Tibial nerve (tissue), 4 donors: ENCODE results near the gene PCSK5. TPM values are rescaled to one million over a fixed set of nuclear protein-coding genes. Genes with fewer than 3 reads are reported as not detected.

Source experiments
- DNase-seq, 2 donors: peaks; one replicate each; pipeline ENCODE4 v3.0.0-alpha.2; 2019; ENCODE audit warnings: low spot score in 2 of 2
- H3K27ac ChIP-seq, 4 donors: fragments of 200-600 bp; sonication (generic) in 3 of 4; one replicate each; pipeline ENCODE4 v1.5.1; 2017 to 2019; ENCODE audit warnings: mild to moderate bottlenecking in 1 of 4
- H3K27me3 ChIP-seq, 2 donors: fragments of 200-600 bp; sonication (generic) in 1 of 2; one replicate each; pipeline versions ENCODE4 v1.5.1 to v1.6.0; 2017 to 2019
- H3K36me3 ChIP-seq, 3 donors: fragments of 200-600 bp; sonication (generic); one replicate each; pipeline ENCODE4 v1.5.1; 2018 to 2019
- H3K4me1 ChIP-seq, 4 donors: fragments of 200-600 bp; sonication (generic) in 3 of 4; one replicate each; pipeline ENCODE4 v1.5.1; 2017 to 2019
- H3K4me3 ChIP-seq, 4 donors: fragments of 200-600 bp; sonication (generic) in 3 of 4; one replicate each; pipeline ENCODE4 v1.5.1; 2017 to 2019; ENCODE audit warnings: mild to moderate bottlenecking in 1 of 4, moderate library complexity in 1 of 4
- H3K9me3 ChIP-seq, 4 donors: fragments of 200-600 bp; sonication (generic) in 3 of 4; one replicate each; pipeline ENCODE4 v1.5.1; 2017 to 2019
- CTCF ChIP-seq, 5 experiments: fragments of 200-600 bp in 3 of 5; fragments of 450-650 bp in 2 of 5; sonication (generic) in 3 of 5; IDR thresholded peaks; one replicate each; pipeline ENCODE4 v1.5.1; 2016 to 2019; ENCODE audit warnings: antibody characterized with exemption in 5 of 5, mild to moderate bottlenecking in 3 of 5, moderate library complexity in 2 of 5
- EP300 ChIP-seq, 2 donors: sonication (generic); formaldehyde crosslinking; IDR thresholded peaks; one replicate each; pipeline ENCODE4 v1.6.1; 2017; ENCODE audit warnings: antibody characterized with exemption in 2 of 2, mild to moderate bottlenecking in 1 of 2
- POLR2A ChIP-seq, 2 donors: fragments of 450-650 bp; IDR thresholded peaks; one replicate each; pipeline ENCODE4 v1.6.1; 2017; ENCODE audit warnings: antibody characterized with exemption in 2 of 2, mild to moderate bottlenecking in 2 of 2, moderate library complexity in 2 of 2
- WGBS, 2 donors: methylation state at CpG; one replicate each; pipeline ENCODE4 v1.1.5; 2018; 5-methylcytosine and 5-hydroxymethylcytosine counted together
- total RNA-seq, 4 donors: library from RNA; depleted of rRNA; stranded (reverse); fragments of >200 nt; gene quantifications; one replicate each; pipeline ENCODE4 v1.1.0, GENCODE V29; 2016

Gene PCSK5
- total RNA-seq, 4 donors from 2014 or later: 12.5 to 32.7 (median 23.0) TPM

GRCh38 chr9:76240578-76240977 is 350.1 kb downstream of the PCSK5 start:
- H3K27ac ChIP-seq: no peak overlapping the region
- no peak for DNase-seq
- no peaks in the 10 kb centered on the region for H3K27me3 ChIP-seq
- no peaks in the 10 kb centered on the region for H3K4me1 ChIP-seq
- H3K4me3 ChIP-seq: no peak overlapping the region
- no peaks in the 10 kb centered on the region for H3K9me3 ChIP-seq
- 56 to 61% methylated on average over 1 of the region's 1 CpG for WGBS, 2 donors
- TF ChIP-seq EP300 (IDR thresholded peaks at IDR 0.05) (no peak), CTCF (IDR thresholded peaks at IDR 0.05) (no peak), POLR2A (IDR thresholded peaks at IDR 0.05) (no peak)
- H3K36me3 ChIP-seq: no peaks in the 10 kb centered on the region

- Histone ChIP-seq H3K27me3 (no peaks in the 10 kb centered on the region), H3K4me1 (no peaks in the 10 kb centered on the region), H3K36me3 (no peaks in the 10 kb centered on the region), H3K27ac (no peak overlapping the region), H3K4me3 (no peak overlapping the region), H3K9me3 (no peaks in the 10 kb centered on the region)
- 74% methylated on average over 1 of the region's 1 CpG for WGBS, 2 donors
- DNase-seq: no peak
- TF ChIP-seq CTCF (IDR thresholded peaks at IDR 0.05) (no peak), EP300 (IDR thresholded peaks at IDR 0.05) (no peak), POLR2A (IDR thresholded peaks at IDR 0.05) (no peak)
These were observed 355.0 kb downstream of the PCSK5 start for GRCh38 chr9:76245518-76245917.

- Histone ChIP-seq H3K27ac (no peak overlapping the region), H3K4me1 (no peaks in the 10 kb centered on the region), H3K4me3 (no peak overlapping the region), H3K27me3 (no peaks in the 10 kb centered on the region), H3K36me3 (no peaks in the 10 kb centered on the region), H3K9me3 (no peaks in the 10 kb centered on the region)
- WGBS, 2 donors: 96 to 98% methylated on average over 9 of the region's 9 CpGs
- no peak for DNase-seq
- no peak for TF ChIP-seq EP300 (IDR thresholded peaks at IDR 0.05)
- TF ChIP-seq POLR2A (IDR thresholded peaks at IDR 0.05): no peak
- TF ChIP-seq CTCF (IDR thresholded peaks at IDR 0.05): no peak
These were observed 356.2 kb downstream of the PCSK5 start for GRCh38 chr9:76246680-76247079.

- no peak for DNase-seq
- Histone ChIP-seq H3K36me3 (no peaks in the 10 kb centered on the region), H3K4me3 (no peak overlapping the region), H3K9me3 (no peaks in the 10 kb centered on the region), H3K27ac (no peak overlapping the region), H3K4me1 (no peaks in the 10 kb centered on the region), H3K27me3 (no peaks in the 10 kb centered on the region)
- 91 to 94% methylated on average over 2 of the region's 2 CpGs for WGBS, 2 donors
- TF ChIP-seq CTCF (IDR thresholded peaks at IDR 0.05): no peak
- no peak for TF ChIP-seq EP300 (IDR thresholded peaks at IDR 0.05)
These were observed 357.0 kb downstream of the PCSK5 start for GRCh38 chr9:76247426-76247825.

GRCh38 chr9:76249309-76249708 is 358.8 kb downstream of the PCSK5 start:
- Histone ChIP-seq H3K27ac (no peak overlapping the region), H3K27me3 (no peaks in the 10 kb centered on the region), H3K9me3 (no peaks in the 10 kb centered on the region), H3K4me1 (no peaks in the 10 kb centered on the region), H3K4me3 (no peak overlapping the region), H3K36me3 (no peaks in the 10 kb centered on the region)
- no peak for TF ChIP-seq CTCF (IDR thresholded peaks at IDR 0.05)
- no peak for TF ChIP-seq EP300 (IDR thresholded peaks at IDR 0.05)
- no peak for TF ChIP-seq POLR2A (IDR thresholded peaks at IDR 0.05)
- no peak for DNase-seq
